ENCODE results near the gene MICU1.

DNA sequence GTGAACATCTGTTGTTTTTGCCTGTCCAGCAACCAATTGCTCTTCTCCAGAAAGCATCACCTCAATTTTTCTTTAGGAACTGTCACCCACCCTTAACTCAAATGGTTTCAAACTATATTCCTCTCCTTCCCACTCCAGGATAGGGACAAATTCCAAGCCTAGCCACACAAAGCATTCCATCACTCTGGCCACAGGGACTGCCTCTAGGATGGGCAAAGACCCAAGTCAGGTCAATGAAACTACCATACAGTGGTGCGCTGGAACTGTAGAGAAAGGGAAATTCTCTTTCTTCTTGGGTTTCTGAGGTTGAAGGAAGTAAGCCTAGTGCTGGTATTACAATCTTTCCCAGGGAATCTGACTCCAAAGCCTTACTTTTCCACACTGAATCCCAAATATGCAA is 3.6 kb downstream of the MICU1 start:
- TF ChIP-seq TAF1 (IDR thresholded peaks at IDR 0.05; ENCODE audit: borderline replicate concordance, low read depth, low read length) (no peak), POLR2AphosphoS5 (IDR thresholded peaks at IDR 0.05; ENCODE audit: low read depth, low read length) (no peak)
